Ishikawa (cell line): ENCODE measurements around the gene C1orf21.

Experiments
- CEBPB ChIP-seq: IDR thresholded peaks from 2 replicates; pipeline ENCODE4 v1.6.1; 2012
- CREB1 ChIP-seq: IDR thresholded peaks from 2 replicates; pipeline ENCODE4 v1.6.1; 2012; ENCODE audit warnings: low read depth
- EGR1 ChIP-seq: IDR thresholded peaks from 2 replicates; pipeline ENCODE4 v1.6.1; 2012
- EP300 ChIP-seq: IDR thresholded peaks from 2 replicates; pipeline ENCODE4 v1.6.1; 2012; ENCODE audit warnings: borderline replicate concordance
- FOXM1 ChIP-seq: IDR thresholded peaks from 2 replicates; pipeline ENCODE4 v1.6.1; 2012; ENCODE audit warnings: low read depth, borderline replicate concordance
- MAX ChIP-seq: IDR thresholded peaks from 2 replicates; pipeline ENCODE4 v1.6.1; 2012
- NFIC ChIP-seq: IDR thresholded peaks from 2 replicates; pipeline ENCODE4 v1.6.1; 2012
- RAD21 ChIP-seq: IDR thresholded peaks from 2 replicates; pipeline ENCODE4 v1.6.1; 2012; ENCODE audit warnings: low read depth
- REST ChIP-seq: IDR thresholded peaks from 2 replicates; pipeline ENCODE4 v1.6.1; 2012; ENCODE audit warnings: low read depth, mild to moderate bottlenecking
- TAF1 ChIP-seq: IDR thresholded peaks from 2 replicates; pipeline ENCODE4 v1.6.1; 2012; ENCODE audit warnings: low read depth, mild to moderate bottlenecking
- TCF12 ChIP-seq: IDR thresholded peaks from 2 replicates; pipeline ENCODE4 v1.6.1; 2012; ENCODE audit warnings: low read depth
- TEAD4 ChIP-seq: IDR thresholded peaks from 2 replicates; pipeline ENCODE4 v1.6.1; 2012
- USF1 ChIP-seq: IDR thresholded peaks from 2 replicates; pipeline ENCODE4 v1.6.1; 2012
- YY1 ChIP-seq: IDR thresholded peaks from 2 replicates; pipeline ENCODE4 v1.6.1; 2012; ENCODE audit warnings: low read depth
- ZBTB7A ChIP-seq: IDR thresholded peaks from 2 replicates; pipeline ENCODE4 v1.6.1; 2012; ENCODE audit warnings: low read depth

The C1orf21 gene

GRCh38 chr1:184664042-184664660 lies 277.3 kb downstream of the C1orf21 start:
- no peak for TF ChIP-seq CEBPB
- no peak for TF ChIP-seq CREB1
- TF ChIP-seq TAF1, result no peak
- TF ChIP-seq NFIC, result no peak
- no peak for TF ChIP-seq REST
- no peak for TF ChIP-seq TEAD4
- TF ChIP-seq TCF12, result no peak
- TF ChIP-seq USF1, result no peak
- no peak for TF ChIP-seq FOXM1
- no peak; the same call in 1 of the 2 replicates for TF ChIP-seq RAD21
- TF ChIP-seq MAX, result no peak
- TF ChIP-seq EGR1, result no peak

GRCh38 chr1:184664661-184665060 lies 277.8 kb downstream of the C1orf21 start:
- TF ChIP-seq NFIC (no peak), ZBTB7A (no peak), CEBPB (no peak), YY1 (no peak), FOXM1 (no peak), EGR1 (no peak), REST (no peak), TAF1 (no peak), TCF12 (no peak), TEAD4 (no peak), EP300 (no peak), USF1 (no peak), RAD21 (no peak), MAX (no peak)

- TF ChIP-seq EP300 (no peak), EGR1 (no peak), ZBTB7A (no peak), REST (no peak), TCF12 (no peak), FOXM1 (no peak), NFIC (no peak), YY1 (no peak), TEAD4 (no peak), TAF1 (no peak), RAD21 (no peak), CEBPB (no peak)
These were observed 278.5 kb downstream of the C1orf21 start for GRCh38 chr1:184665360-184665759.

- TF ChIP-seq CREB1, result no peak
- no peak for TF ChIP-seq TCF12
- TF ChIP-seq ZBTB7A, result no peak
- no peak for TF ChIP-seq EGR1
- TF ChIP-seq USF1, result no peak
- no peak for TF ChIP-seq REST
- no peak for TF ChIP-seq YY1
- no peak for TF ChIP-seq EP300
- no peak for TF ChIP-seq RAD21
- no peak for TF ChIP-seq TEAD4
- no peak for TF ChIP-seq FOXM1
- TF ChIP-seq NFIC, result no peak
- TF ChIP-seq CEBPB, result no peak
- TF ChIP-seq MAX, result no peak
These were observed 282.6 kb downstream of the C1orf21 start for GRCh38 chr1:184669391-184669790.
